Right kidney (tissue), 1 donor: ENCODE data around the gene DPF3.

Source experiments
- DNase-seq: peaks from one replicate; pipeline ENCODE4 v3.0.0-alpha.2; 2016

Gene DPF3

DNA sequence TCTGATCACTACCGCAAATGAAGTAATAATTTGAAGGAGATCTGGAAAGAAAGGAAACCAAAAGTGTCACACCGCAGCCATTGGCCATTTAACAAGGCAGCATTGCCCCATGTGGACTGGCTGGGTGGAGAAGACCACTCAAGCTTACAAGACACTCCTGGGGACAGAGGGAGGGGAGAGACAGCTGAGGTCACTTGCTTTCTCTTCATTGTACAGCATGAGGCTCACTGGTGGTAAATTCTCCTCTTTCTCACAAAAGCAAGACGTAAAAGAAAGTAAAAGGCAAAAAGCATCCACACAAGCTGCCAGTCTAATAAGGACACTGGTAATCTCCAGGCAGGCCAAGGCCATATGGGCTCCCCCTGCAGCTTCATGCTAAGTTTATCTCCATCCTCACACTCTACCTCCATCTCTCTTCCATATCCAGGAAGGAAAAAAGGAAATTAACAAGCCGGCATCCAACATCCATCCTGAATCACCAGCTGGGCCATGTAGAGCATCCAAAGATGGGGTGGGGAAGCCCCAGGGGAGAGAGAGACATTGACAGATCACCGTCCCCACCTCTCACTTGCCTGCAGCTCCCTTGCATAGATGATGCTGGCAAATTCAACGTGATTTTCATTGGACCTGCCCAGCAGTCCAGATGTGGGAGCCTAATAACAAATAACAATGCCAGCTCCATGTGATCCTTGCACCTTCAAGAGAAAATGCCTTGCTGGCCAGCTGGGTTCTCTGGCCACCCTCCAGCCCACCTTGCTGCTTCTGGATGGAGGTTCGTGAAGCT is 100.6 kb downstream of the DPF3 start:
- DNase-seq, result no peak

DNA sequence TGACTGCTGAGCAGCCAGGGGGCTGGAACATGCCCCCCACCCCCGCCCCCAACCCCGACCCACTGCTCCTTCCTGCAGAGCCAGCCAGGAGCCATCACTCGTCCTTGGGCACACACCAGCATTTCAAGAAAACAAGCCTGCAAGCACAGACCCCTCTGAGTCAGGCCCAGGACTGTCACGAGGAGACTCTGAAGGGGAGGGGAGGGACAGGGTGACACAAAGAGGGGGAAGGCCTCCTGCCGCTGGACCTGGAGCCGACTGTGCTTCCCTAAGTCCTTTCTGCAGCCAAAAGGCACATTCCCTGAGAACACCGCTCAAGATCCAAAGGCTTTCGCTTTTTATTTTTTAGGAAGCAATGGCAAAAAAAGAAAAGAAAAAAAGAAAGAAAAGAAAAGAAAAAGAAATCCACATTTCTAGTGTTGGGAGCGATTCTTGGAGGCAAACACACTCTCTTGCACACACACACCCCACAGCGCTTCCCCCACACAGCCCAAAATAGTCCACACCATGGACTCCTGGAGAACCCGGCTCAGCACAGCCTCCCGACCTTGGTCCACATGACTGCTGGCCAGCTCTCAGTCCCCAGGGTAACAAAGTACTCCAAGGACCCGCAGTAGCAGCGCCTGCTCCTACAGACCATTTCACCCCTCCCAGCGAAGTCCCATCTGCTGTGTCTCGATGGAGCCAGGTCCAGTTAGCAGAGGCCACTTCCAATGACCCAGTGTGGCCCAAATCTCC is 101.7 kb downstream of the DPF3 start:
- no peak for DNase-seq

DNA sequence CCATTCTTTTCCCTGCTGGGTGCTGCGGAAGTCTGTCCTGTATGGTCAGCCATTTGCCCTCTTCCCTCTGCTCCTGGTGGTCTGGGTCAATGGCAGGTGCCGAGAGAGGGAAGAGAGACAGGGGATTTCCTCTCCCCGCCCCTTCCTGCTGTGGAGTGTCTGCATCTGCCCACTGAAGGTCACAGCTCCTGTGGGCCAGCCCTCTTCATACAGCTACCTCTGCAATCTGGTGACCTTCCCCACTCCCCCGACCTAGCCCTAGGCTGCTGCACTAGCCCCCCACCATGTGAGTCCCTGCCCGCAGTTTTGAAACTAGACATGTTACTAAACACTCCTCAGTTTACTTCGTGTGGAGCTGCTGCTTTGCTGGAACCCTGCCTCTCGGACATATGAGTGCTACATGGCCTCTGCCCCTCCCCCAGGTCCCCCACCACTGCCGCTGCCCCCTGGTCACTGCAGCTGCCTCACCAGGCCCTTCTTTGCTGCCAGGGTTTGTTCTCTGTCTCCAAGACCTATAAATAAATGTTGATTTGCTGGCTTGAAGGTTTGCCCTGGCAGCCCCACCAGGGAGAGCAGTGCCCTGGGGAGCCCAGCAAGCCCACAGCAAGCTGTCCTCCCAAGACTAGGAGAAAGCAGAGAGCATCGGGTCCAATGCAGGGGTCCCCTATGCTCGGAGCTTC is 102.9 kb downstream of the DPF3 start:
- DNase-seq, result no peak

DNA sequence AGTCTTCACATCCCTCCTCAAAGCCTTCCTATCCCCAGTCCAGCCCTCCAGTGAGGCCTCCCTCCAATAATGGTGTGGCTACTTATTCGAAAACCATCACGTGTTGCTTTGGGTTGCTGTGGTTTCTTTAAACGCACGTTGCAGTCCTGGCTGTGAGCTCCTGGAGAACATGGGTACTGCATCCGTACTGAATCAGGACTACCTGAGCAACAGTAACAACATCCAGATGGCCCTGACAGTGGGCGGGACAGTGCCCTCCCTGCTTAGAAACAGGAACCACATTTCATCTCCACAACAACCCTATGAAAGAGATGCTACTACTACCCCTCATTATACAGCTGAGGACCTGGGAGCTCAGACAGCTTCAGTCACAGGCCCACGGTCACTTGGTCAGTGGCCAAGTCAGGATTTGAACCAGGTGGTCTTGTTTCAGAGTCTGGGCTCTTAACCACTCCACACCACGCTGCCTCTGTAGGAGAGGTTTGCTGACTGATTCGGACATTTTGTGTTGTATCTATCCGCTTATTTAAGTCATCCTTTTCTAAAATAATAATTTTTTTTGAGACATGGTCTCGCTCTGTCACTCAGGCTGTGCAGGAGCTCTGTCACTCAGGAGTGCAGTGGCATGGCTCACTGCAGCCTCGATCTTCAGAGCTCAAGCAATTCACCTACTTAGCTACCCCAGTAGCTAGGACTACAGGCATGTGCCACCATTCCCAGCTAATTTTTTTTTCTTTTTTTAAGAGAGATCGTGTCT is 104.8 kb downstream of the DPF3 start:
- no peak for DNase-seq

DNA sequence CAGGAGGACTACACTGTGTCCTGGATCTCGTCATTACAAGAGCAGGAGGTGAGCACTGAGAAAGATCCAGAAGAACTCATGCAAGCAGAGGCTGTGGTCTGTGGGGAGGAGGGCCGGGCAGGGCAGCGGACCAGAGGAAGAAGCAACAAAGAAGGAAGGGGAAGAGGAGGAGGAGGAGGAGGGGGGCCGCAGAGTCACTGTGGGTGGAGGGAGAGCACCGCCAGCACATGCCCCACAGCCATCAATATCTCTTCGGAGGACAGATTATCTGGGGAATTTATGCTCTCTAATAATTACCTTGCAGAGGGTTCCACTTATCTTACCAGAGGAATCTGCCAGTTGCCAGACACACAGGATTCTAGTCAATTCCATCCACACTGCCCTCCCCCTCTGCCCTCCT is 105.6 kb downstream of the DPF3 start:
- no peak for DNase-seq

DNA sequence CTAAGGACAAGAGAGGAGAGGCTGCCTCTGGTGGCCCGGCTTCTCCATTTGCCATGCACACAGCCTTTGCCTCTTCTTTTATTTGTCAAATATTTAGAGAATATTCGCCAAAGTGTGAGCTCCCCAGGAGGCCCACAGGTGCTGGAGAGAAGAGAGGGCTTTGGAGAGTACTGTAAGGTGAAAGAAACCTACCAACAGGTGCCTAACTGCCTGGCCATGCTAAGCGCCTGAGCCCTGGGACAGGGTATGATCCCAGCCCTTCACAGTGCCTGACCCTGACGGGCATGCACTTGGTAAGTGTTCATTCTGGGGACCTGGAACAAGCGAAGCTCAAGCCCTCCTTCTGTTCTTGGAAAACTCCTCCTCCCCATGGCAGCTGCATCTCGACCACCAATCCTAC is 106.1 kb downstream of the DPF3 start:
- no peak for DNase-seq

DNA sequence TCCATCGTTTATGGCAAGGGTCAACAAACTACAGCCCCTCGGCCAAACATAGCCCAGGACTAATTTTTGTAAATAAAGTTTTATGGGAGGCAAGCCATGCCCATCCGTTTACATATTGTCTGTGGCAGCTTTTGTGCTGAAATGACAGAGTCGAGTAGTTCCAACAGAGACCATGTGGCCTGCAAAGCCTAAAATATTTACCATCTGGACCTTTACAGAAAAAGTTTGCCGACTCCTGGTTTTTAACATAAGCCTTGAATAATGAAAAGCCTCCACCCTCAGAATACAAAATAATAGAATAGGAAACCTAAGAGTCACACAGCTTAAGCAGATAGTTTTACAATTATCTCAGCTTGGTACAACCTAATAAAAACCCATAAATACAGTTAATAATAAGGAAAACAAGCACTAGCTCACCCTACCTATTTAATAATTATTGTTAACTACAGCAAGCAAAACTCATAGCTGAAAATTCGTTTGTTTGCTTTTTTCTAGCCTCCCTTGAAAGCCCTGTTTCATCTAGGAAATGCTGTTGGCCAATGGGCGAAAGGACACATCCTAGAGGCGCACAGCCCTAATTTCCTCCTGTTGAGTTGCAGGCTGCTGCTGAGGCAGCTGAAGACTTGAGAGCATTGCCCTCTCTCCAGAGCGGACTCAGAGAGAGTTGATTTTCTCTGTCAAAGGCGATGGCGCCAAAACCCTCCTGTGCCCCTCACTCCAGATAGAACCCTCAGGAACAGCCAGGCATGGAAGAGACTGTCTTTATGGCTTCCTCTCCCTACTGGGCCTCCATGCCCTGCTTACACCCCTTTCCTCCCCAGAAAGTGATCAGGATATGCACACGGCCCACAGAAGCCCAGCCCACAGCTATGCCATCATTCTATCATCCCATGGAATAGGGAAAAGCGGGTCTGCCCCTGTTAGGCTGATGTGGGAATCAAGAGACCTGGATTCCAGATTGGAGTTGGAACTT is 107.2 kb downstream of the DPF3 start:
- DNase-seq, result no peak

DNA sequence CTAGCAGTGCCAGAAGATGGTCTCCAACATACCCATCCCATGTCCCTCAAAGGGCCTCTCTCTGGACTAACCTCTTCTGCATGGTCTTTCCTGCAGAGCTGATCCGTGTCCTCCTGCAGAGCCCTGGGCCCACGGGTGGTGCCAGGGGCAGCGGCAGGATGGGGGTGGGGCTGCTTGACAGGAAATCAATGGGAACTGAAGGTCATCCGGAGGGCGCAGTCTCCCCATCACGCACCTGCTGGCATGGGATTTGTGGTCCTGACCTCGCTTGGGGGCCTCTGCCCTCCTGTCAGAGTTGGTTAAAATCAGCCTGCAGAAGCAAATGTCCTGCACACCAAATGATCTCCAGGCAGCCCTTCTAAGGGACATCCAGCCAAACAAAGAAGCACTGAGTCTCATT is 110.2 kb downstream of the DPF3 start:
- DNase-seq, result no peak

DNA sequence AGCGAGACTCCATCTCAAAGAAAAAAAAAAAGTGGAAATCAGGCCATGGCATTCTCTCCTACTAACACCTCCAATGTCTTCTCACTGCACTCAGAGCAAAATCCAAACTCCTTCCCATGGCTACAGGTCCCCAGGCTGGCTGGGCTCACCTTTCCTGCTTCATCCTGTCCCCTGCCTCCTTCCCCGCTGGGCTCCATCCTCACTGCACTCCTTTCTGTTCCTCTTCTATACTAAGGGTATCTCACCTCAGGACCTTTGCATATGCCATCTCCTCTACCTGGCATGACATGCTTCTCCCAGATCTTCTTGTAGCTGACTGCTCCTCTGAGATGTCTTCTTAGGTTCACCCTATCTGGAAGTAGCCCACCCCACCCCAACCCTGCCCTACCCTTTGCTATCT is 111.1 kb downstream of the DPF3 start:
- DNase-seq, result no peak

DNA sequence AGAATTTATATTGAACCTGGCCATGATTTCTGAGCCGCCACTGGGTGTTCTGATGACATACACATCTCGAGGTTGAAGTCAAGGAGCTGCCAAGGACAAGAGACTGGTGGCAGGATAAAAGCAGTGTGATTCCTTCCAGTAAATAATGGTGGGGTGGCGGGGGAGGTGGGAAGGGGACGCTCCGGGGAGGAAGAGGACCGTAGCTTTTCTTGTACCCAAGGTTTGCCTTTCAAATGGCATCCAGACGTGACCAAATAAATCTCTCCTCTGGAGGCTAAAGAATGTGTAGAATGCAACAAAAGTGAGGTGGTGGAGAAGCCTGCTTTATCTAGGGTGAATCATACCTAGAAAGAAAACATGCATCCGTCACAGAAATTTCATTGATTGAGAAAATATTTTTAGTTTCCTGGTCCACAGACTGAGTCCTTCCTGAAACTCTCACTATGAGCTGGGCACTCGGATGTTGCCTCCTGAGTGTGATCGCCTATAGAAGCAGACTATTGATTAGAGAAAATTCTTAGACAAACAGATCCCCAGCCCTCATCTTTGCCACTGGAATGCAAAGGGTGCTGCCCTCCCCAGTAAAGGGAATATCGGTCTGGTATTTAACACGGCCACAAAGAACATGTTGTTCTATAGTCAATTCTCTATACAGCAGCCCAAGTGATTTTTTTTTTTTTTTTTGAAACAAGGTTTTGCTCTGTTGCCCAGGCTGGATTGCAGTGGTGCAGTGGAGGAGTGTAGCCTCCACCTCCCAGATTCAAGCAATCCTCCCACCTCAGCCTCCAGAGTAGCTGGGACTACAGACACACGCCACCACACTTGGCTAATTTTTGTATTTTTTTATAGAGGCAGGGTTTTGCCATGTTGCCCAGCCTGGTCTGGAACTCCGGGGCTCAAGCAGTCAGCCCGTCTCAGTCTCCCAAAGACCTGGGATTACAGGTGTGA is 112.1 kb downstream of the DPF3 start:
- no peak for DNase-seq

DNA sequence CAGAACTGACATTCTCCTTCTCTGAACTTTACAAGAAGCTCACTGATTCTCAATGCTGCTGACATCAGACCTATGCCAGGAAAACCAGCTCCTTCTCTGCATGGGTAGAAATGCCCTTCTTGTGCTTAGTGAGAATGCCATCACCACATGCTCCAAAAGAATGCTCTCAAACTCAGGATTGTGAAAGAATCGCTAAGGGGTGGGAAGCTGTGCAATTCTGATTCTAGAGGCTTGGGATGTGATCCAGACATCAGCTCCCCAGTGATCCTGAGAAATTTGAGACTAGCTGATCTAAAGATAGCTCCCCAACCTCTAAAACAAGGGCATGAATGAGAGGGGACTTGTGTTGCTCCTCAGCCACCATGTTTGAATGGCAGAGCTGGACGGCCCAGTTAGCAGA is 113.2 kb downstream of the DPF3 start:
- no peak for DNase-seq

DNA sequence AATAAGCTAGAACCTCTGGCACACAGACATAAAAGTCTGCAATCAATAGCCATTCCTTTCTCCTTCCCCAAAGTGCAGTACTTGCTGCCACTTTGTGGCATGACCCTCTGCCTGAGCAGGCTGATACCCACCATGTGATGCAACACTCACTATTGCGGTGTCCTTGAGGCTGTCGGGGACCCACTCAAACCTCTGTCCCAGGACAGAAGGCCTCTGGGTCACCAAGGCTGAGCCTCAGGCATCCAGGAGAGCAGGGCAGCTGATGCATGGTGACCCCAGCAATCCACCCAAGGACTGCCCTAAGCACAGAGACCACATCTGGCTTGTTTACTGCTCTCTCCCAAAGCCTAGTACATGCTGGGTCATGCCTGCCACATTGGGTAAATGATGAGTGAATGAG is 114.2 kb downstream of the DPF3 start:
- no peak for DNase-seq

DNA sequence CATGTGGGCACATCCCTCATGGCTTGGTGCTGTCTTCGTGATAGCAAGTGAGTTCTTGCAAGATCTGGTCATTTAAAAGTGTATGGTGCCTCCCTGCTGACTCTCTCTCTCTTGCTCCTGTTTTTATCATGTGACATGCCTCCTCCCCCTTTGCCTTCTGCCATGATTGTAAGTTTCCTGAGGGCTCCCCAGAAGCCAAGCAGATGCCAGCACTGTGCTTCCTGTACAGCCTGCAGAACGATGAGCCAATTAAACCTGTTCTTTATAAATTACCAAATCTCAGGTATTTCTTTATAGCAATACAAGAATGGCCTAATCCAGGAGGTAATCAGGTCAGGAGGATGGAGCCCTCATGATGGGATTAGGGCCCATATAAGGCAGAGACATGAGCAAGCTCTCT is 116.3 kb downstream of the DPF3 start:
- DNase-seq, result no peak

DNA sequence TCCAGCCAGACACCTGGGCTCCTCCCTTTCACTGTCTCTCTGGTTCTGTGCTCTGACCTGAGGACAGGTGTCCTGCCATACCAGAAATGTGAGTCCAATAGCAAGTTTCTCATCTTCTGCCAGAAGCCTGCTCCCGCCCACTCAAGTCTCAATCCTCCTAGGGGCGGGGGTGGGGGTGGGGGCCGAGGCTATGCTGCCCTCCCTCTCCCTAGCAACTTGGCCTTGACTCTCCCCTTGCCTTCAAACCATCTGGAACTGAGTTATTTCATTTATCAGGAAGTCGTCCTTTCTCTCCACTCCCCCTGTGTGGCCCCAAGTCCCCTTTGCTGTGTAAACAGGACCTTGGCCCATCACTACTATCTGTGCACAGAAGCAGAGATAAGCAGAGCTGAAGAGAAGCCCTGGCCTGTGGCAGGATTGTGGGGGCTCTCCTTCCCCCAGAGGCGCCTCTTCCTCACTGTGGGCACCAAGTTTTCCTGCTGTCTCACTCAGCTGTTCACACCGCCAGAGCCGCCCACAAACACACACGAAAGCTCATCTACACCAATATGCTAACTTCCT is 117.1 kb downstream of the DPF3 start:
- DNase-seq, result no peak

DNA sequence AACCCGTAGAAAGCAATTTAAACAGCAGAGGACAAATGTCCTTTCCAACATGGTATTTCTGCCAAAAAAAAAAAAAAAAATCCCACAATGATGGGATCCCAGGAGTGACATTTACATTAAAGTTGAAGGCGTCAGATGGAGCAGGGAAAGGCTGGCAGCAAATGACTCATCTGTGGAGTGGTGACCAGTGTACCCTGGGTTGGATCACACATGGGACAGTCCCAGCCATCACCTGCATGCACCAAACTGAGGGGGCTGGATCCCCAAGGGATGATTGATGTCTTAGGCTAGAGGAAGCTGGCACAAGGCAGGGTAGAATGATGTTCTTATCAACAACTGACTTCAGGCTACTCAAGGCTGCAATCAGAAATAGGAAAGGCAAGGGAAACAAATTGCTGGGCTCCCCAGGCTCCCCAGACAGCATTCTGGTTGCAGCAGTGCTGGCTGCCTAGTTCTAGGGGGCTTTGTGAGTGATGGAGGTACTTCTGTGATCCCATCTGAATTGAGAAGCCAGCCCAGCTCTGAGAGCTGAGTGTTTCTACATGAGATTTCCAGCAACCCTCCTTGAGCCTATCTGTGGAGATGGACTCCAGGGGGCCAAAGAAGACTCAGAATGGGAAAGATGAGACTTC is 117.9 kb downstream of the DPF3 start:
- DNase-seq, result no peak

DNA sequence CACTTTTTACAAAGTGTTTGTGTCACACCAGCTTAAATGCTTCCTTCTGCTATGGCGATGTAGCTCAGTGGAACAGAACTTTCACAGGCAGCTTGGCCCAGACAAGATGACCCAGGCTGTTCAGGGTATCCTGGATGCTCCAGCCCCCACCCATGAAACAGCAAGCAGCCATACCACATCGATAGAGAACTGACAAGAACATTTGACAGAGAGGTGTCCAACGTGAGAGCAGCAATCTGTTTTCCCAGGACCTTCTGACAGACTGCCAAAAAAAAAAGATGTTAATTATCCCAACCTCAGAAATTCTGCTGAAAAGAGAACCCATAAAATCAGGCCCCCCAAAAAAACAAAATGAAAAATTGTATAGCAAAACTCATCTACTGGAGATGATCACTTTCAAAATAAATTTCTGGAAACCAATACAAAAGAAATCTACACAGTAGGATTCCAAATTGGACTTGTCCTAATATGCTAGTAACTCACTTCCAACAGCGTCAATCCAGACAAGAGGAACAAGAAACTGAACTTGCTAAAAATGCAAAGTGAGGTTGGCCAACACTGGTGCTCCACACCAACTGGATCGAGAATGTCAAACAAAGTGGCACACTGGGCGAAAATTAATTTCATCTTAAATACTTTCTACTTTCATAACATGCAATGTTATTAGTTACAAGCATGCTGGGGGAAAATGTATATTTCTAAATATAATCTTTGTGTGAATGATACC is 118.8 kb downstream of the DPF3 start:
- no peak for DNase-seq

DNA sequence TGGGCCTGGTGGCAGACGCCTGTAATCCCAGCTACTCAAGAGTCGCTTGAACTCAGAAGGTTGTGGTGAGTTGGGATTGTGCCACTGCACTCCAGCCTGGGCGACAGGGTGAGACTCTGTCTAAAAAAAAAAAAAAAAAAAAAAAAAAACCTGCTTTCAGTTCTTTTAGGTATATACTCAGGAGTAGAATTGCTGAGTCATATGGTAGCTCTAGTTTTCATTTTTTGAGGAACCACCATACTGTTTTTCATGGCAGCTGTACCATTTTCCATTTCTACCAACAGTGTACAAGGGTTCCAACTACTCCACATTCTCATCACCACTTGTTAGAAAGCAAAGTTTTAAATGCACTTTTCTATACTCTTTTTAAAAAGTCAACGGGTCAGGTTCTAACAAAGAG is 119.8 kb downstream of the DPF3 start:
- no peak for DNase-seq

DNA sequence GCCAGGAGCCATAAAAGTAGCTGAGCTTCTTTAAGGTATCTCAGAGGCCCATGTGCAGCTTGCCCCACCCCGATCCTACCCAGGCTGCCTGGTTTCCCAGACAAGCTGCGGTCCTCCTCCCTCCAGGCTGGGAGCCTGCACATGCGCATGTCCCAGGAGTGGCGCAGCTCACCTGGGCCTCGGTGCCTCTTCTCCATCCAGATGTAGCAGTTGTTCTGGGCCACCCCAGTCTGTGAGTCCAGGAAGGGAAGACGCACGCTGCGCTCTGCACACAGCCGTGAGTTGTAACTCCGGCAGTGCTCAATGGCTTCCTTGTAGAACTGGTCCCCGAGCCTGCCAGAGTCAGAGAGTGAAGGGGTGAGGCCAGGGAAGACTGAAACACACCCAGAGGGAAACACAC is 122.3 kb downstream of the DPF3 start:
- no peak for DNase-seq

DNA sequence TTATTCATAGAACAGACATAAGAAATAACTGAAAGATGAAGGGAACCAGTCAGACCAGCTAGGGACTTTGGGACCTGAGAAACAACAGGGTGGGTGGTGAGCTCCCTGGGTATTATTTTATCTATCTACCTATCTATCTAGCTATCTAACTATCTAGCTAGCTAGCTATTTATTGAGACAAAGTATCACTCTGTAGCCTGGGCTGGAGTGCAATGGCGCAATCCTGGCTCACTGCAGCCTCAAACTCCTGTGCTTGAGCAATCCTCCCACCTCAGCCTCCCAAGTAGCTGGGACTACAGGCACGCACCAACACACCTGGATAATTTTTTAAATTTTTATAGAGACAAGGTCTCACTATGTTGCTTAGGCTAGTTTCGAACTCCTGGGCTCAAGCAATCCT is 127.6 kb downstream of the DPF3 start:
- no peak for DNase-seq
